SKM-1 (cell line): ENCODE data around the gene NUP188.
A peak's percentile ranks its signal among the peaks of the same experiment; 100 is the strongest.
"Not testable (repeated sequence)": the region's sequence is repeated elsewhere in the genome, so short reads cannot be mapped to it uniquely, and the experiment has no call there.

Source experiments
- DNase-seq: peaks from one replicate; lab custom pipeline; 2025; ENCODE audit not compliant: unreplicated experiment; lab: John Stamatoyannopoulos, UW

The NUP188 gene

DNA sequence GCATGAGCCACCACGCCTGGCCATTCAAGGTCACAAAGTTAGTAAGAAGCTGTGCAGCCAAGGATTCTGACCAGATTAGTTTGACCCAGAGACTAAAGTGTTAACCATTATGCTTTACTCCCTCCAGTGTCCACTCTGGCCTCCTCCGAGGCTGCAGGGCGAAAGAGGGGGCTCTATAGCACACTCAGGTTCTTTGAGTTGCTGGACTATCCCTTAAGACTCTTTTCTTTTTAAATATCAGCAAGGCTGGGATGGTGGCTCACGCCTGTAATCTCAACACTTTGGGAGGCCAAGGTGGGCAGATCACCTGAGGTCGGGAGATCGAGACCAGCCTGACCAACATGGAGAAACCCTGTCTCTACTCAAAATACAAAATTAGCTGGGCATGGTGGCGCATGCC lies 2.5 kb upstream of the NUP188 start:
- not testable (repeated sequence) for DNase-seq

- no peak for DNase-seq
Measured at GRCh38 chr9:128945798-128946501, 1.5 kb upstream of the NUP188 start.

- DNase-seq, result no peak
Measured at GRCh38 chr9:128946571-128947276, 775 bp upstream of the NUP188 start.

DNA sequence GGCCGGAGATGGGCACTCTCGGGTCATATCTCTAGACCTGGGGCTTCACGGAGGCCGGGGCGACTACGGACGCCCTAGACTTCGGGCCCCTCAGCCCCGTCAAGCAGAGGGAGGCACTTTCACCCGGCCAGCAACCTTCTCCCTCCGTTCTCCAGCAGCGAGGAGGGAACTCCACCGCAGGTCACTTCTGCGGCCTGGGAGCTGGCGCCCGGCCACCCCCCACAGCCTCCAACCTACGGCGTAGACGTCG lies 297 bp upstream of the NUP188 start:
- DNase-seq, result no peak

- not testable (repeated sequence) for DNase-seq
Measured at GRCh38 chr9:128961403-128961802, 13.9 kb downstream of the NUP188 start.

- no peak for DNase-seq
Measured at GRCh38 chr9:128969491-128969890, 22.0 kb downstream of the NUP188 start.

DNA sequence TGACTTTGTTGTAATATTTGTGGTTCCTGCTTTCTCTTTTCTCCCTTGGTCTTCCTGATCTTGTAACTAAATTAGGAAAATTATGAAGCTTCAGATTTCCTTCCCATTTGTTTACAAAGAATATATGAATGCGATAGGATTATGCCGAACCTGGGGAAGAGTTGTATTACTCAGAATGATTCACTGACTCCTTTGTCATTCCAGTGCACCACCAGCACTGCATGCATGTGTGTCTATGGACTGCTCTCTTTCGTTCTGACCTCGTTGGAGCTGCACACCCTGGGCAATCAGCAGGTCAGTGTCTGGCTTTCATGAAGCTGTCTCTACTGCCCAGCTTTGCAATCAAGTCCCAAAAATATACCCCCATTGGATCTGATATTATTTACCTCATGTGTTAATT lies 25.5 kb downstream of the NUP188 start:
- no peak for DNase-seq

DNA sequence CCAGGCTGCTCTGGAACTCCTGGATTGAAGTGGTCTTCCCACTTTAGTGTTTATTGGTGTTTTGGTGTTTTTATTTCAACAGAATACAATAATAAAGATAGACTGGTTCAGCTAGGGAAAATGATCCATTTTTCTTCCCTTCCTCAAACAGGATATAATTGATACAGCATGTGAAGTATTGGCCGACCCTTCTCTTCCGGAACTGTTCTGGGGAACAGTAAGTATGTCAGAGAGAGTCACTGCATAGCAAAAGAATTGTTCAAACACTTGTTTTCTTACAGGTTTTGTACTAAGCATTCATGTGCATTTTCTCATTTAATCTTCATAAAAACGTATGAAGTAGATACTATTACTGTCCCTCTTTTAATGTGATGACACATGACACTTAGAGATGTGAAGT lies 31.6 kb downstream of the NUP188 start:
- DNase-seq, result no peak

DNA sequence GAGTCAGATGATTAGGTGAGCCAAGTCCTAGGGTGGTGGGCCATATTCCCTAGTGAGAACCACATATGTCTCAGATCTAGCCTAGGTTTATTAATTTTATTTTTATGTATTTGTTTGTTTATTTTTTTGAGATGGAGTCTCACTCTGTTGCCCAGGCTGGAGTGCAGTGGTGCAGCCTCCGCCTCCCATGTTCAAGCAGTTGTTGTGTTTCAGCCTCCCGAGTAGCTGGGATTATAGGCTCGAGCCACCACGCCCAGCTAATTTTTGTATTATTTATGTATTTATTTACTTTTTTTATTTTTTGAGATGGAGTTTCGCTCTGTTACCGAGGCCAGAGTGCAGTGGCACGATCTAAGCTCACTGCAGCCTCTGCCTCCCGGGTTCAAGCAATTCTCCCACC lies 36.0 kb downstream of the NUP188 start:
- DNase-seq, result no peak

GRCh38 chr9:128986671-128987070 lies 39.2 kb downstream of the NUP188 start:
- no peak for DNase-seq

DNA sequence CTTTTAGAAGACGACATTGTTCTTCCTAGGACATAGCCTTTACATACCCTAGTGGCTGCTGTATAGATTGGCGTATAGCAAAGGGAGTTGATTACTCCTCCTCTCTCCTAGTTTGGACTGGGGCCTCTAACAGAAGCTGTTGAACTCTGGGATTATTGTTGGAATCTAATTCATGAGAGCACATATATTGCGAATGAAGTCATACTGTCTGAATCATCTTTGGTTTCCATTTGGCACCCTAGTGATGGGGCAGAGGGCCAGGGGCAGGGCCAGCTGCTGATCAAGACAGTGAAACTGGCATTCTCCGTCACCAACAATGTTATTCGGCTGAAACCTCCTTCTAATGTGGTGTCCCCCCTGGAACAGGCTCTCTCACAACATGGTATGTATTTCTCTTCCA lies 40.3 kb downstream of the NUP188 start:
- no peak for DNase-seq

DNA sequence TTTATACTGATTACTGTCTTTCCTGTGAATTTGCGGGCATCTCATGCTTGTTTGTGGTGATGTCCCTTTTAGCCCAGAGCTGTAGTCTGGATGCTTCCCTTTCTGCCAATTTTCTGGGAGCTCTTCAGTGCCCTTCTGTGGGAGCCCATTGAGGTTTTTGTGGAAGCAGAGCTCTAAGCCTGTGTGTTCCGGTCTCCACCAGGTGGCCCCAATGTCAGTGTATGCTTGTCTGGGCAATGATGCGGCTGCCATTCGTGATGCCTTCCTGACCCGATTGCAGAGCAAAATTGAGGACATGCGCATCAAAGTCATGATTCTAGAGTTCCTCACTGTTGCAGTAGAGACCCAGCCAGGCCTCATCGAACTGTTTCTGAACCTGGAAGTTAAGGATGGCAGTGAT lies 45.5 kb downstream of the NUP188 start:
- DNase-seq, result no peak

GRCh38 chr9:128995791-128996190 lies 48.3 kb downstream of the NUP188 start:
- no peak for DNase-seq

DNA sequence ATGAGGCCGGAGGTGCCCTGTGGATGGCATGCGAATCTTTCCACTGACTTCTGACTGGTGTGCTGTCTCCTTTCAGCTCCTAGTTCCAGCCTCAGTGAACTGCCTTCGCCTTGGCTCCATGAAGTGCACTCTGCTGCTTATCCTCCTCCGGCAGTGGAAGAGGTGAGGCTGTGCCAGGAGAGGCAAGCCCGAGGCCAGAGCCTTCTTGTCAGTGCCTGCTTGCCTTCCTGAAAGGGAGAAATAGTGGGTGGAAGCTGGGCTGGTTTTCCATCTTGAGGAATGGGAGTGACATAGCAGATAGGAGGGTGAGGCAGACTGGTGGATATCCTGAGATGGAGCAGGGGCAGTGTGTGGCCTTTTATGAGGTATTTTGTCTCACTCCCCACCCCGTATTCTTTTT lies 51.0 kb downstream of the NUP188 start:
- DNase-seq, result no peak

- no peak for DNase-seq
Measured at GRCh38 chr9:128999581-129000206, 52.2 kb downstream of the NUP188 start.

DNA sequence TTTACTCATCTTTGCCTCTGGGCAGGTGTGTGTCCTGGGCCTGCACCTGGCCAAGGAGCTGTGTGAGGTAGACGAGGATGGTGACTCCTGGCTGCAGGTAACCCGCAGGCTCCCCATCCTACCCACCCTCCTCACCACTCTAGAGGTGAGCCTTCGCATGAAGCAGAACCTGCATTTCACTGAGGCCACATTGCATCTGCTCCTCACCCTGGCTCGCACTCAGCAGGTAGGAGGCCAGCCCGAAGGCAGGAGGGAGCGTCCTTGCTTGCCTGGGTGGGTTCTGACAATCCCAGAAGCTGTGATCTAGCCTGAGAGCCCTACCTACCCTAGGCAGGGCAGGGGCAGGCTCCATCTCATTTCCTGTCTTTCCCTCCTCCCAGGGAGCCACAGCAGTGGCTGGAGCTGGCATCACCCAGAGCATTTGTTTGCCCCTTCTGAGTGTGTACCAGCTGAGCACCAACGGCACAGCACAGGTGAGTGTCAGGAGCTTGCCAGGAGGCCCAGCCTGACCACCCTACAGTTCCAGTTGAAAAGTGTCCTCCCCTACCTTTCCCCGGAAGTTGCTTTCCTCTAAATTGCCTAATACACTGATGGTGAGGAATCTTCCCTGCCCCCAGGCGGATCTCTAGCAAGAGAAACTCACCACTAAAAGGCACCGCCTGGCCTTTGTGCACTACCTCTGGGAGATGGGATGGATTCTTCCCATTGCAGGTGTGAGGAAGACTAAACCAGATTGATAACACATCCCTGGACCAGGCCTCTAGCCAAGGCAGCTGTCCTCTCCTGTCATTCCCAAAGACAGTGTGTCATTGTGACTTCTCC lies 54.2 kb downstream of the NUP188 start:
- no peak for DNase-seq

- DNase-seq, result no peak
Measured at GRCh38 chr9:129002992-129003391, 55.5 kb downstream of the NUP188 start.

- DNase-seq, result not testable (repeated sequence)
Measured at GRCh38 chr9:129004173-129004572, 56.7 kb downstream of the NUP188 start.

DNA sequence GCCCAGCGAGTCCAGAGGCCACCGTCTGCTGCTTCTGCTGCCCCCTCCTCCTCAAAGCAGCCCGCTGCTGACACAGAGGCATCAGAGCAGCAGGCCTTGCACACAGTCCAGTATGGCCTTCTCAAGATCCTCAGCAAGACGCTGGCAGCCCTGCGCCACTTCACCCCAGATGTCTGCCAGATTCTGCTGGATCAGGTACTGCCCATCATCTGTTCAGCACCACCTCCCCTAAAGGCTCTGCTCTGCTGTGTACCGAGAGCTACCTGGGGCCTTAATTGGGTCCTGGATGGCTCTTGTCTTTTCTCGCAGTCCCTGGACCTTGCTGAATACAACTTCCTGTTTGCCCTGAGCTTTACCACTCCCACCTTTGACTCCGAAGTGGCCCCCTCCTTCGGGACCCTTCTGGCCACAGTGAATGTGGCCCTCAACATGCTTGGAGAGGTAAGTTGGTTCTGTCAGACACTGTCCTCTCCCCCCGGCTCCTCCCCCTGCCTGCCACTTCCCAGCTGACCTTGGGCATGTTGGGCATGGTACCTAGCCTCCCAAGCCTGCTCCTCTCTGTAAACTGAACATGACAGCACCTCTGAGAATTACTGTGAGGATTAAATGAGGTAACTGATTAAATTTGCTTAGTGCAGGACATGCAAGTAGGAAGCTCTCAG lies 58.0 kb downstream of the NUP188 start:
- DNase-seq, result no peak

DNA sequence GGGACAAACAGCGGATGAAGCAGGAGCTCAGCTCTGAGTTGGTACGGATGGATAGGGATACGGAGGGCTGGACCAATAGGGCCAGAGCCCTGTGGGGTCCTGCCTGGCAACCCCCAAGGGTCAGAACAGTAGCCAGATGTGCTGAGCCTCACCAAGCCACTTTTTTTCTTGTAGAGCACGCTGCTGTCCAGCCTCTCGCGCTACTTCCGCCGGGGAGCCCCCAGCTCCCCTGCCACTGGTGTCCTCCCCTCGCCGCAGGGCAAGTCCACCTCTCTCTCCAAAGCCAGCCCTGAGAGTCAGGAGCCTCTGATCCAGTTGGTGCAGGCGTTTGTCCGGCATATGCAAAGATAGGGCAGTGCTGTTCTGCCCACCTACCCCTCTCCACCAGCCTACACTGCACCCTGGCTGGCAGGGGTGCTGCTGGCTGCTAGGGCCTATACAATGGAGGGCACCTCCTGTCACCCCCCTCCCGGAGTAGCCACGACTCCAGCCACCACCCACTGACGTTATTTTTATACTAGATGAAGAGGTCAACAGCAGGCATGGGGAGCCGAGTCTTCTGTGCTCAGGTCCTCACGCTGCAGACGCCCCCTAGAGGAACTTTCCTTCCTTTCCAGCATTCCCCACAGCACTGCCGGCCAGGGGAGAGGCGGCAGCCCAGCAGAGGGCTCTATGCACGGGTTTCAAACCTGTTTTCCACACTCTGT lies 59.0 kb downstream of the NUP188 start:
- DNase-seq, result peak; percentile 67
